Endometrium (tissue), 2 donors: ENCODE measurements around the gene MTFP1.
A peak's percentile ranks its signal among the peaks of the same experiment; 100 is the strongest.
"Not testable (repeated sequence)": the region's sequence is repeated elsewhere in the genome, so short reads cannot be mapped to it uniquely, and the experiment has no call there.

Experiments used
- FAIRE-seq: peaks from 2 replicates; lab custom pipeline; 2012; peaks lifted over from hg19 to GRCh38; lab: Jason Lieb, UNC
- donor health status: control.
- donor health status: control.

The MTFP1 gene

DNA sequence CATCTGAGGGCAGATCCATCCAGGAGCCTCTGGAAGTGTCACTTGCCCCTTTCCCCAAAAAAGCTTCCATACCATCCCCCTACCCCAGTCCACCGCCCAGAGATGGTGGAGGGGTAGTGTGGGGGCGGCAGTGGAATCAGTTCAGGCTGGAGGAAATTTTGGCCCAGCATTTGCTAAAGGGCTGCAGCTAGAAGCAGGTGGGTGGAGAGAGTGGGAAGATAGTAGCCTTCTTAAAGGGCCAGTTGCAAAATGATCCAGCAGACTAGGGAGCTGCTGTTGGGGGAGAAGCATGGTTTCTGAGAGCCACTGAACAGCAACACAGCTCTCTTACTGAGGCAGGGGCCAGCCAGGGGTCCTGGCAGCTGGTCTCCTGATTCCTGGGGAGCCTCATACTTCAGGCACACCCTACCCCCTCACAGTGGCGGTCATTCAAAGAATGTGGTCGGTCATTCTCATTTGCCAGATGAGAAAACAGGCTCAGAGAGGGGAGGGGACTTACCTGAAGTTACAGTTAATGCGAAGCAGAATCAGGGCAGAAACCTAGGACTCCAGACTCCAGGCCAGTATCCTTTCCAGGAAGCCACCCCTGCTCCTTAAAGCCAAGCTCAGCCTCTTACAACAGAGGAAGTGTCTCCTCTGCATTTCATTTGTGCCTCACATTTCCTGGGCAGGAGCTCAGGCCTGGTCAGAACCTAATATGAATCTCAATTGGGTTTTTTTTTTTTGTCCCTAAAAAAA, 23.4 kb upstream of the MTFP1 start:
- no peak for FAIRE-seq

DNA sequence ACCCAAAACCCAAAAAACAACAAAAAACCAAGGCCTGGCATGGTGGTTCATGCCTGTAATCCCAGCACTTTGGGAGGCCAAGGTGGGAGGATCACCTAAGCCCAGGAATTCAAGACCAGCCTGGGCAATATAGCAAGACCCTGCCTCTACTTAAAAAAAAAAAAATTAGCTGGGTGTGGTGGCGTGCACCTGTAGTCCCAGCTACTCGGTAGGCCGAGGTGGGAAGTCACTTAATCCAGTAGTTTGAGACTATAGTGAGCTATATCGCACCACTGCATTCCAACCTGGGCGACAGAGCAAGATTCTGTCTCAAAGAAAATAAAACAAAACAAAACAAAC, 22.8 kb upstream of the MTFP1 start:
- not testable (repeated sequence) for FAIRE-seq

- FAIRE-seq: no peak
These were observed 21.3 kb upstream of the MTFP1 start for GRCh38 chr22:30404307-30404706.

DNA sequence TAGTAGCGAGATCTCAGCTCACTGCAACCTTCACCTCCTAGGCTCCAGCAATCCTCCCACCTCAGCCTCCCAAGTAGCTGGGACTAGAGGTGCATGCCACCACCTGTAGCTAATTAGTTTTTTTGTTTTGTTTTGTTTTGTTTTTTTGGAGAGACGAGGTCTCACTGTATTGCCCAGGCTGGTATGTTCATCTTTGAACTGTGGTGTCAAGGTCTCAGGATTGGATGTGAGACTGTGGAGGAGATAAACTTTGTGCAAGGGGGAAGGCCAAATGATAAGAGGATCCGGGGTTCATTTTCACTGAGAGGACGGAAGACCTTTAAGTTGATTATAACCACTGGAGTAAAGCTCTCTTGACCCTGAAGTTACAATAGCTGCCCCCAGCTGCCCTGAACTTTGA, 19.8 kb upstream of the MTFP1 start:
- no peak for FAIRE-seq

- no peak for FAIRE-seq
These were observed 19.2 kb upstream of the MTFP1 start for GRCh38 chr22:30406400-30406799.

- no peak for FAIRE-seq
These were observed 17.0 kb upstream of the MTFP1 start for GRCh38 chr22:30408388-30409102.

- FAIRE-seq: no peak
These were observed 13.8 kb upstream of the MTFP1 start for GRCh38 chr22:30411780-30412179.

DNA sequence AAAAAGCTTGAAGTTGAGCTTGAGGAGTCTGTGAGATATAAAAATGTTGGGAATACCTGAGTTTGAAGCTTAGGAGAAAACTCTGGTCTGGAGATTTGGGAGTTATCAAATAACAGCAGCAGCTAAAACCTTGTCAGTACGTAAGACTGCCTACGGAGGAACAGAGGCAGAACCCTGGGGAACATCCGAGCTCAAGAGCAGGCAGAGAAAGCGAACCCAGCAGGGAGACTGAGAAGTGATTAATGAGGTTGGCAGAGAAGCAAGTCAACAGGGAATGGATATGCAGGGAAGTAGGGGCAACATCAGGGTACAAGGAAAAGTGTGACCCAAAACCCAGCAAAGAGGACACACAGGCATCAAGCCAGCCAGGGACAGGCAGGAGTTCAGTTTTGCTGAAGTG, 12.6 kb upstream of the MTFP1 start:
- FAIRE-seq: no peak

DNA sequence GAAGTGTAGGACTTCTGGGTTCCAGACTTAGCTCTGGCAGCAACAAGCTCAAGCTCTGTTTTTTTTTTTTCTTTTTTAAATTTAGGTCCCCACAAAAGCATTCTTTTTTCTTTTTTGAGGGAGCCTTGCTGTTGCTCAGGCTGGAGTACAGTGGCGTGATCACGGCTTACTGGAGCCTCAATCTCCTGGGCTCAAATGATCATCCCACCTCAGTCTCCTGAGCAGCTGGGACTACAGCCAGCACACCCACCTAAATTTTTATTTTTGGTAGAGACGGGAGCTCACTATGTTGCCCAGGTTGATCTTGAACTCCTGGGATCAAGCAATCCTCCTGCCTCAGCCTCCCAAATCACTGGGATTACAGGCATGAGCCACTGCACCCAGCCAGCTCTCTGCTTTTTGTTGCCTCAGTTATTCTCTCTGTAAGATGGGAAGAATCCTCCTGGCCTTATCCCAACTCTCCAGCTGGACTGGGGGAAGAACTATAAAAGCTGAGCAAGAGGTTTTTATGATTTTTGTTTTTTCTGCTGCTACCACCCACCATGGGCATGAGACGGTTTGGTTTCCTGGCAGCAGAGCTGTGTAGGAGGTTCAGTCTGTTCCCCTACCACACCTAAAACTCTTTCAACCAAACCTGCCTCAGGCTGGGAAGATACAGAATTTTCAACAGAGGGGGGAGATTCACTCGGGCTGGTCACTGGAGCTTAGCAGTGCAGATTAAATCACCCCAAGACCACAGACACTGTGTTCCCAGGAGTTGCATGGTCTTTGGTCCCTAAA, 11.6 kb upstream of the MTFP1 start:
- FAIRE-seq: no peak

GRCh38 chr22:30414525-30415047, 11.0 kb upstream of the MTFP1 start:
- no peak for FAIRE-seq

- FAIRE-seq: no peak
These were observed 9.2 kb upstream of the MTFP1 start for GRCh38 chr22:30416403-30416802.

GRCh38 chr22:30416837-30417236, 8.7 kb upstream of the MTFP1 start:
- FAIRE-seq: no peak

DNA sequence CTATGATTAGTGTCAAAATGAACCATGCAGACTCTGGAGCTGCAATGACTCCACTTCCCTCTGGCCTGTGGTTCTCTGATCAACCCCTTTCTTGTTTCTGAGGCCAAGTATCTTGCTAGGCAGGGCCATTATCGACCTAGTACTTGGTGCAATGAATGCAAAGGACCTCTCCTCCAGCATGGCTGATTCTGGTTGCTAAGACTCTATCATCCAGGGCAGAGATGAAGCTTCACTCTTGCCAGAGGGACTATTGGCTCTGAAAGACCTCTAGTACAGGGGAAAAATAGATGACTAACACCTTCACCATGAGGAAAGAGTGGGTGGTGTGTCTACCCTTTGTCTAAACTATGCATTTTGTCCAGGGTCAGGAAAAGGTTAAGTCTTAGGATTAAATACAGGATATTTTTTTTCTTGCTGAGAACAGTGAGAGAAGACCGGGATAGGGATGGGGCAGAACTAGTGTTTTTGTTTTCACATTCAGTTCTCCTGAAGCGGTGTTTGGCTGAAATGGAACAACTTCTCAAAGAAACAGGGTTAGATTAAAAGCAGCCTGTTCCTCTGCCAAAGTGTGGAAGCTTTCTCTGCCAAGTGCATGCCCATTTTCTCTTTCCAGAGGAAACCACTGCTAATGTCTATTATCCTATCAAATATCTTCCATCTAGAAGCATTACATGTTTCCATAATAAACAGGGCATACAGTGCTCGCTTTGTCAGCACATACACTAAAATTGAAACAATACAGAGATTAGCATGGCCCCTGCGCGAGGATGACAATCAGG, 5.0 kb upstream of the MTFP1 start:
- no peak for FAIRE-seq

- no peak for FAIRE-seq
These were observed 3.7 kb upstream of the MTFP1 start for GRCh38 chr22:30421695-30422480.

GRCh38 chr22:30422481-30423300, 2.9 kb upstream of the MTFP1 start:
- no peak for FAIRE-seq

DNA sequence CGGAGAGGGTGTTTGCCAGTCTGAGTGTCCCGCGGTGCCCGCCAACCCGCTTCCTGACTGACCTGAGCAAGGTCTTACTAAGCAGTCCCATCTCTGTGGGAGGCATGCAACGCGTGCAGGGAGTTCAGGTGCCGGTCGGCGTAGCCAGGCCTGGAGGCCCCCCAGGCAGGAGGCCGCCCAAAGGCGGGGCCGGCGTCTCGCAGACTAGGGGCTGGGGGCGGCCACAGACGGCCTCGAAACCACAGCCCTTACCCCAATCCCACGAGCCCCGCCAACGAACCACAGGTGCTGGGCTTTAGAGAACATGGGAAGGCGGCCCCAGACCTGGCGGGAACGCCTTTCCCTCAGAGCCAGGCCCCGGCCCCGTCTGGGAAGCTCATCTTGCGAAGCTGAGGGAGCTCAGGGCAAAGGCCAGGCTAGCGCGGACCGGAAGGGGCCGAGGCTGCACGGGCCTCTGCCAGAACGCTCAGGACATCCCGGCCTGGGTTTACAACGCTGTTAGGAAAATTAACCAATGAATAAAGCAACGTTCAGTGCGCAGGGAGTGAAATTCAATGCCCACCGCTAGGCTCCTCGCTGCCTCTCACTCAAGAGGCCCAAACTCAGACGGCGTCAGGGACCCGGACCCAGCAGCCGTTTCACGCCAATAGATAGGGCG, 2.1 kb upstream of the MTFP1 start:
- FAIRE-seq: no peak

GRCh38 chr22:30423959-30424533, 1.5 kb upstream of the MTFP1 start:
- peak; percentile 97 for FAIRE-seq

DNA sequence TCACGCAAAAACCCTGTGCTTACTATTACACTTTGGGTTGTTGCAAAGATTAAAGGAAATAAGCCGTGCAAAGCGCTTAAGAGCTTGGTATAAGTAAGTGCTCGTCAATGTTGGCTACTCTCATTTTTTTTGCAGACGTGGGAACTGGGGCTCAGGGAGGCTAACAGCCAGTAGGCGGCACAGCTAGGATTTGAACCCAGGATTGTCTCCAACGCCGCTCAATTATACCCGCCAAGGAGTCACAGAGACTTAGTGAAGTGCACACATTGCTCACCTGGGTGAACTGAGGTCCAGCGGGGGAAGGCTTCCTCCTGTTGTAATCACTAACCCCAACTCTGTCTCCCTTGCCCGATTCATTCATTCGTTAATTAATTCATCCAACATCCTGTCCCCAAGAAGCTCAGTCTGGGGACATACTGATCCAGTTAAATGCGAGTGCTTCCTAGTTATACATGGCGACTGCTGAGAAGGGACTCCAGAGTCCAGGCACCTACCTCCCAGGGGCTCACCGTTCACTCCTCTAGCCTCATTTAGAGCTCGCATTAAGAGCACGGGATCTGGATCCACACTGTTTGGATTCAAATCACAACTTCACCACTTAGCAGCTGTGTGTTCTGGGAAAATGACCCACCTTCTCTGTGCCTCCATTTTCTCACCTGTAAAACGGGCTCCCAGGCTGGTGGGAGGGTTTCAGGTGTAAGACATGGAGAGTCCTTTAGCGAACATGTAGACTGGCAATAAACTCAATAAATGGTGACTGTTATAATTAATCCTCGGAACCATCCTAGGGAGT, 838 bp upstream of the MTFP1 start:
- no peak for FAIRE-seq

GRCh38 chr22:30425327-30425615, 297 bp upstream of the MTFP1 start:
- FAIRE-seq: no peak
